Left ventricle myocardium superior (tissue), 1 donor: ENCODE measurements around the gene SIMC1. TPM values are rescaled to one million over a fixed set of nuclear protein-coding genes. Genes with fewer than 3 reads are reported as not detected.

ENCODE experiments used
- ATAC-seq: fragments of 200-7000 bp; cut with Tn5 transposase; one replicate; pipeline ENCODE4 v1.9.1; 2020; ENCODE audit warnings: mild to moderate bottlenecking, moderate library complexity
- DNase-seq: peaks from one replicate; pipeline ENCODE4 v3.0.0-alpha.2; 2020
- intact Hi-C: fragments of 100-400 bp; cut with micrococcal nuclease; formaldehyde crosslinking; loops from one replicate; pipeline ENCODE4 v1.11.0; 2022
- total RNA-seq: library from RNA; stranded (reverse); fragmentation: NEBNext Ultra II Directional; extraction: Animal tissue kit (Norgen Biotek cat#: 25700); gene quantifications from one replicate; pipeline ENCODE4 v1.2.1, GENCODE V29; 2021
- donor health status: DM: no; HTN: yes; CAD: no; lungs with severe emphysema.

Gene SIMC1
- total RNA-seq, 1 donor from 2014 or later = 6.1 TPM

DNA sequence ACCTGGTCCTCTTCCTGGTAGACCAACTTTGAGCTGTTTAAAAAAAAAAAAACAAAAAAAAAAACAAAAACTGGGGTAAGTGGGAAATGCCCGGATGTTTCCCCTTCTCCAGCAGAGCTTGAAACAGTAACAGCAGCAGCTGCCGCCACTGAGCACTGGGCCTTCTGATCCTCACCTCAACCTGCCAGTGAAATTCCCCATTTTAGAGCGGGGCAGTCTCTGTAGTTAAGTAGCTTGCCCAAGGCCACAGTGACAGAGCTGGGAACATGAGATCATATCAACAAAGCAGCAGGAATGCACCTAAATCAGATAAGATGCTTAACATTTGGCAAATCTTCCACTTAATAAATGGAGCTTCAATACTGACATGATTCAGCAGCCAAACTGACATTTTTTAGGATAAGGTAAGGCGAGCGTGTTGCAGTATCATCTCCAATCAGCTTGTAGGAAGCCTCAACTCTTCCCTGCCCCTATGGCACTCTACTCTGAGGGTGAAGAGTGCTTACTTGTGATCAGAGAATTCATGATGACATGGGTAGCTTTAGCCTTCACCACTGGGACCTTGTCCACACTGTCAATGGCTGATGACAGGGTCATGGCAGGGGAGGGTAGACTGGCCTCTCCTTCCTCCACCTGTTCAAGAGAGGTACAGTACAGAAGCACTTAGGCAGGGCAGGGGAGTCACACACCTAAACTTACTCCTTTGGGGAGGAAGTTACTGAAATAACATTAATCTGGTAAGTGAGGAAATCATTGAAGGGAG, 114.1 kb downstream of the SIMC1 start:
- intact Hi-C loops = no loop called here
- no peak for DNase-seq
- ATAC-seq = no peak

DNA sequence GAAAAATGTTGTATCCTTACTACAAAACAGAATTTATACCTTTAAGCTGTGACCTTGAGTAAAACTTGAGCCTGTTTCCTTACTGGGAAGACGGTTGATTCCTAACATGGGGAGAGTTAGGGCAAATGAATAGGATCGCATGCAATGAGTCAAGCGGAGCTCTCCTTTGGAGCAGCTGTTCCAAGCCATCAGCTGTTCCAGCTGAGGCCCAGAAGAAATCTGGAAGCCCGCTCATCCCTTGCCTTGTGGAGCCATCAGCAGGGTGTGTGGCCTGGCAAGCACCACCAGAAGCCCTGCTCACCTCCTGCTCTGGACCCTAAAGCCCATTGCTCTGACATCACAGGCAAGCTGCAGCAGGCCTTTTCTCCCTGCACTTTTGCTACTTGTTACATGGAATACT, 115.3 kb downstream of the SIMC1 start:
- intact Hi-C loops = no loop called here
- DNase-seq = no peak
- ATAC-seq = no peak

DNA sequence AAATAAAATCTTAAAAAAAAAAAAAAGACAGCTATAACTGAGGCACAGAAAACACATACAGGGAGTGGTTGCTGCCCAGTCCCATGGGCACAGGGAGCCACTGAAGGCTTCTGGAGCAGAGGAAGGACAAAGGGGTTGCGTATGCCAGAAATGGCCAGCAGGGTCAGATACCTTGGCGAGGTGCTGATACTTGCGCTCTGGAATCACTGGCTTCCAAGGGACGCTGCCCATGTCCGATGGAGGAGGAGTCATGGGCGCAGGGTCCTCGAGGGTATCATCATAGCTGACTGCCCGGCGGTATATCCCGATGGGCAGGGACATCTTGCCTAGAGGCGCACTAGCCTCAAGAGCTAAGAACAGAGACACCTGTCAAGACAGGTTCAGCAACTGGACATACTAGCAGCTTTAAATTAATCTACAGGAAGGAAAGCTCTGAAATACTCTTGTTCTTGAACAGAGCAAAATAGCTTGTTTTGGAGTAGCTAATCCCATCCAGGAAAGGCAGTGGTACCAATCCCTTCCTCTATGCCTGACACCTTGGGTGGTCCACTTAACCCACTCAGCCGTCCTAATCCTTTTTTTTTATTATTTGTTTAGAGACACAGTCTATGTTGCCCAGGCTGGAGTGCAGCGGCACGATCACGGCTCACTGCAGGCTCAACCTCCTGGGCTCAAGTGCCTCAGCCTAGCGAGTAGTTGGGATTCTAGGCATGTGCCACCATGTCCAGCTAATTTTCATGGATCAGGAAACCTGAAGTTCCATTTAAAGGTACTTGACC, 117.4 kb downstream of the SIMC1 start:
- intact Hi-C loops = no loop called here
- DNase-seq (no peak), ATAC-seq (no peak)

DNA sequence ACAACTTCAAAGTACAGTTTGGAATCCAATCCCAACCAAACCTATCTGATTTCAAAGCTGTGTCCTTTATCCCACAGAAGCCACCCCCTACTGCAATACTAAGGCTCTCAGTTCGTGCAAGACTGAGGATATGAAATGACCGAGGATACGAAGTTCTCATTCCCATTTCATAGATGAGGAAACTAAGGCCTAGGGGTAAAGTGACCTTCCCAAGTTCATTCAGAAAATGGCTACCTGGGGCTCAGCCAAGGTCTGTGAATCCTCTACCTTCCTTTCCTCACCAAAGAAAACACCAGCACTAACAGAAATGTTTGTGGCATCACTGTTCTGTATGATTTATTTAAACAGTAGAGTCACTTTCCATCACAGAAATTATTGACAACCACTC, 117.9 kb downstream of the SIMC1 start:
- intact Hi-C loops = no loop called here
- ATAC-seq (no peak), DNase-seq (no peak)

DNA sequence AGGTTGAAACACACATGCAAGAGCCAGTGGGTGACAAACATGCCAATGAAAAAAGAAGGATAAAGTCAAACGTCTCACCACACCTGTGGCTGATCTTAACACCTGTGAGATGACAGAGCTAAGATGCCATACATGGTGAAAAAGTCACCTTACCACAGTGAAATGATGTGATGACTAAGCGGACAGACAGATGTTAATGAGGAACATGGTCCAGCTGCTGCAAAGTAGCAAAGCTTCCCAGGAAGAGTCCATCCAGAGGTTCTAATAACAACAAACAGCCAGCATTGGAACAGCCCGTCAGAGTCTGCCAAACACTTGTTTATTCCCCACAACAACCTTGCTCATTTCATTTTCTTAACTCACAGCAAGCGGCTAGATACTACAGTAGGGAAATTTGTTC, 121.4 kb downstream of the SIMC1 start:
- no peak for ATAC-seq

DNA sequence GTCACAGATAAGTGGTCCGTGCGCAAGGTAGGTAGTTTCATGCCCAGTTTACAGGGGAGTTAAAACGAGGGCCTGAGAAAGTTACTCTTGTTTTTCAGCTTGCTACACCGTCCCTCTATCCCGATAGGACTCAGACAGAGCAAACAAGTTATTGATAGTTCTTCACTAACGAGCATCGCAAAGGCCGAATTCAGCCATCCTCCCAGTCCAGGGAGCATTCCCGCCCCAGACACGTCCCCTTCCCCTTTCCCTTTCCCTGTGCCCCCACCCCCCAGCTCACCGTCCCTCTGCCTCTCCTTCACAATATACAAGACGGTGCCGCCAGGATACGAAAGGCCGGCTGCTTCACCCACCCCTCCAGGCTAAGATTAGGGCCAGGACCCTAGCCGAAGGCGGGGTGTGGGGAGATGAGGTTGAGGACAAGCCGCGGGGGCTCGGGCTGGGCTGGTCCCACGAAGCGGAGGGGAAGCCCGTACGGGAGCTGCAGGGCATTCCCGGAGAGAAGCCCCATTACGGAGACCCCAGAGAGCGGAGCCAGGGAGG, 122.7 kb downstream of the SIMC1 start:
- ATAC-seq (peak; percentile 3), DNase-seq (no peak)
- intact Hi-C loops = no loop called here

More for the DNA sequence above, 121.4 kb downstream of the SIMC1 start:
- intact Hi-C loops = no loop called here
- DNase-seq = no peak

DNA sequence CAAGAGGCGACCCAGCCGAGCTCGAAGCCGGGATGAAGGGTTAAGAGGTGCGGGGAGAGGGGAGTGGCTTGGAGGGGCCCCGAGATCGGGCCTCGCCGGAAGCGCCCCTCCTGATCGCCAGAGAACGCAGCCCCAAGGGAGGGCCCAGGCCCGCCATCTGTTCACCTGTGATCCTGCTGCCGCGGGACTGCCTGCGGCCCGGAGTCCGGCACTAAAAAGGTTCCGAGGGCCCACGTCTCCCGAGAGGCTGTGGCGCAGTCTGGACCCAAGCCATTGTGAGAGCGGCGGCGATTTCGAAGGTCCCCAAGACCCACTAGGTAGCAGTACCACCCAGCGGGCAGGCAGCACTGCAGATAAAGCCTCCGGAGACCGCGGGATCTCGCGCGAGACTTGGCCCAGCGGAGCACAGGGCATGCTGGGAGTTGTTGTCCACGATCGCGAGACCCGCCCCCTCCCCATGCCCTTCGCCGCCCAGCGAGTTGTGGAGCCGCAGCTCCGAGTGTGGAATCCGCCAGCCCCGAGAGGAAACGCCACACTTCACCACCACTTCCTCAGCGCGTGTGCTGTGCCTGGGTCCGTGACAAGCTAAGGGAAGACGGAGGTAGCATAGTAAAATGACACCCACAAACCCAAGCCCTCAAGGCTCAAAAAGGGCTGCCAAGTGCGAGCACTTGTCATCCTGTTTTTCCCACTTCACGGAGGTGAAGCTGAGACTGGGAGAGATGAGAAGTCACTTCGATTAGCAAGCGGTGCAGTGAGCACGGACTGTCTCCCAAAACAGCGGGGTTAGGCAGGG, 123.4 kb downstream of the SIMC1 start, which contains the start of gene KIAA1191:
KIAA1191 (minus strand) TSS at position 328 of the 796 bp plus-strand sequence. CDS start 2,256 bp downstream, outside the sequence.
- peak; percentile 94 for ATAC-seq
- peak; percentile 98 for DNase-seq
- intact Hi-C loops = no loop called here

DNA sequence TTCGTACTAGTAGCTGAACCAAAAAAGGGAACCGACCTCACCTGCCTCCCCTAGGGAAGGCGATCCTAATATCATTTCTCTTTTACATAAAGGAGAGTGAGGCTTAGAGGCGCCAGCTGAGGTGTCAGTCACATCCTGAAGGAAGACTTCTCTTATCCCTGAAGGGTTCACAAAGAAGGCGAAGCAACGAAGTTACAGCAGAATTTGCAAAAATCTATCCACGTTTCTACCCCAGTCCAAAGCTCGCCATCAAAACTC, 123.9 kb downstream of the SIMC1 start:
- intact Hi-C loops = no loop called here
- ATAC-seq = no peak
- DNase-seq = no peak

DNA sequence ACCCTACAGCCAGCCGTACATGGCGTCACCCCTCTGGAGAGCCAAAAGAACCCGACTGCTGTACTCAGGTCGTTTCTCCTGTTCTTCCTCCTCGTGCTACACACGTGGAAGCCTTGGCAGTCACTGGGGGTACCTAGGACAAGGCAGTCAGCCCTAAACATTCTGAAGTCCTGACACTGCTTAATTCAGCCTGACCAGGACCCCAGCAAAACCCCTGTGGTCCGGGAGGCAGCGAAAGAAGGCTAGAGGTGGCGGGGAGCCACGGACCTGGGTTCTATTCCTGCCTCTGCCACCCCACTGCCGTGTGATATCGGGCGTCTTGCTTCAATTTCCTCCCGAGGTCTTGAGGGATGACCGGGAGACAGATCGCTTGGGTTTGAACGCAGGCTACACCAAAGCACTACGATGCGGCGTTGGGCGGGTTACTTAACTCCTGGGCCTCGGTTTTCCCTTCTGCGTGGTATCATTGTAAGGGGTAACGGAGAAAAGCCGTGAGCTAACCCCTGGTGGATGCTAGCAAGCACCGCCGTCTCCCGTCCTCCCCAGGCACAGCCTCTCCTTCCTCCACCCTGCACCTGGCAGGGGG, 126.6 kb downstream of the SIMC1 start:
- no peak for ATAC-seq
- intact Hi-C loops = no loop called here
- DNase-seq = no peak

DNA sequence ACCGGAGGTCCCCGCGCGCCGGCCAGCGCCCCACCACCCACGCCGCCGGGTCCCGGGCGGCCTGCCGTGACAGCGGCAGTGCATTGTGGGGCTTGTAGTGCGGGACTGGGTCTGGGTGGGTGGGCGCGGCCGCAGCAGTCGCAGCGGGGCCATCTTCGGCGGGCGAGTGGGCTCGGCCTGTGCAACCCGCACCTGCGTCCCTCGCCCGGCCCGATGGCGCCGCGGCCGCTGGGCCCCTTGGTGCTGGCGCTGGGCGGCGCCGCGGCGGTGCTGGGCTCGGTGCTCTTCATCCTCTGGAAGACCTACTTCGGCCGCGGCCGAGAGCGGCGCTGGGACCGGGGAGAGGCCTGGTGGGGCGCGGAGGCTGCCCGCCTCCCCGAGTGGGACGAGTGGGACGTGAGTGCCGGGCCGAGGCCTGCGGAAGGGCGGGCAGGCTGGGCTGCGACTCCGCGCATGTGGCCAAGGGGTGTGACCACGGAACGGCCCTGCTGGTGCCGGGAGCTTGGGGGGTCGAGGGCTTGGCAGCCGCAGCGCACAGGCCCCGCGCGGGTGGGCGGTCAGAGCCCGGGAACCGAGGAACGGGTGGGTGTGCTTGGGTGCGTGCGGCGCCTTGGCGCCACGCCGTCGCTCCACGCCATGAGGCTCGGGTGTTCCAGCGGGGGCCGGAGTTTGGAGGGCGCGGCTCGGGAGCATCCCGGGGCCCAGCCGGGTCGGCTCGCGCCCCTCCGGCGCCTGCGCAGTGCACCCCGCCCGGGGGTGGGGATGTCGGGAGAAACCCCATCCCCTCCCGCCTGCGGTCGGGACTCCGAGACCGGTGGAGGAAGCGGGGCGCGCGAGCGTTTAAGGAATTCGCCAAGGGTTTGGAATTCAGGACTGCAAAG, 127.4 kb downstream of the SIMC1 start, which contains the start of gene ARL10:
ARL10 (plus strand) TSS at position 137 of the 881 bp plus-strand sequence; CDS start at position 214, 77 bp downstream.
- peak; percentile 58 for ATAC-seq
- intact Hi-C loops = no loop called here
- DNase-seq = peak; percentile 77

DNA sequence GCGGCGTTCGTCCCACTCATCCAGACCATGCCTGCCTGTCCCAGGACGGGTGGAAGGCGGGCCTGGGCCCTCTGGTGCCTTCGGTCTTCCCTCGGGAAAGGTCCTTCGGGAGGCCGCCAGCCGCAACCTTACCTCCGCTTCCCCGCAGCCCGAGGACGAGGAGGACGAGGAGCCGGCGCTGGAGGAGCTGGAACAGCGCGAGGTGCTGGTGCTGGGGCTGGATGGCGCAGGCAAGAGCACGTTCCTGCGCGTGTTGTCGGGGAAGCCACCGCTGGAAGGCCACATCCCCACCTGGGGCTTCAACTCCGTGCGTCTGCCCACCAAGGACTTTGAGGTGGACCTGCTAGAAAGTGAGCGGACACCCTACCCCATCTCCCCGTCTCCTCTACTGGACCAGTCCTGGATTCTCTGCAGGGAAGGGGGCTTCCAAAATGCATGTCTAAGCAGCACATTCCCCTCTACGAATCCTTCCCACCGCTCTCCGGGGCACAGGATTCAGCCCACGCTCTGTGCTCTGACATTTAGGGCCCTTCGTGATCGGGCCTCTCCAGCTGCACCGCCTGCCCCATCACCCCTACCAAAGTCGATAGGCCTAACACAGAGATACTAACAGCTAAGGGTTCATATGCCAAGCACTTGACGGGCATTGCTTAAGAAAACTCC, 128.1 kb downstream of the SIMC1 start:
- DNase-seq (peak; percentile 44), ATAC-seq (no peak)
- intact Hi-C loops = no loop called here

DNA sequence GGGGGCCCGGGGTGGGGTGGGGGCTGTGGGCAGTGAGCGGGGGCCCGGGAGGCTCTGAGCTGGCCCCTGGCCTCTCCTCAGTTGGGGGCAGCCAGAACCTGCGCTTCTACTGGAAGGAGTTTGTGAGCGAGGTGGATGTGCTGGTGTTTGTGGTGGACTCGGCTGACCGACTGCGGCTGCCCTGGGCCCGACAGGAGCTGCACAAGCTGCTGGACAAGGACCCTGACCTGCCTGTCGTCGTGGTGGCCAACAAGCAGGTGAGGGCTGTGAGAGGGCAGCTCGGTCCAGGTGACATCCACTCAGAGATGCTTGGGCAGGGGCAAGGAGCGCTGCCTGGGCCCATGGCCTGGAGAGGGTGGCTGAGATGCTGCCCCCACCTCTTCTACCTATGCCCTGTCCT, 130.5 kb downstream of the SIMC1 start:
- intact Hi-C loops = no loop called here
- no peak for DNase-seq
- ATAC-seq = no peak

DNA sequence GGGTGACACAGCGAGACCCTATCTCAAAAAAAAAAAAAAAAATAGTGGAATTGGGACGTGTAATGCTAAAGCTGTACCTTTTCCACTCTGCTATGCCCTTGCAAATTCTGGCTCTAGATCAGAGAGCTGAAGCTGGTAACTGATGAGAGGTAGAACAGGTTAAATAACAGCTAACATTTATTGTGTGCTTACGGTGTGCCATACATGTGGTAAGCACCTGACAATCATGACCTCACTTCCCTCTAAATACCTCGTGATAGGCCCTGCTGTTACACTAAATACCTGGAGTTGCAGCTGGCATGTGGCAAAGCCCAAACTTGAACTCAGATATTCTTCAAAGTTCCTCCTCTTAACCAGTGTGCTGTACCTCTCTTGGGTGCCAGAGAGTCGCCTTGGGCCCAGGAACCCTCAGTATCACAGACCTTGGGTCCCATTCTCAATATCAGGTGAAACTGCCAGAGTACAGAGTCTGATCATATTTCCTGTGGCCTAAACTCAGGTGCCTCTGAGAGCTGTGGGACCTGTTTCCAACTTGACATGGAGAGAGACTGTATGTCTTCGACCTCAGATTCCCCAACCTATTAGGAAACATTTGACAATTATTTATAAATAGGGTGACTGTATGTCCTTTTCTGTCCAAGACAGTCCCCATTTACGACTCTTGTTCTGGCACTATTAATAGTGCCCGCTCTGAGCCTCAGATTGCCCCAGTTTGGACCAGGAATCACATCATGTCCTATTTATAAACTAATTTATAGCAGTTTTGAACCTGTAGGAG, 131.9 kb downstream of the SIMC1 start:
- intact Hi-C loops = no loop called here
- DNase-seq (no peak), ATAC-seq (peak; percentile 36)

DNA sequence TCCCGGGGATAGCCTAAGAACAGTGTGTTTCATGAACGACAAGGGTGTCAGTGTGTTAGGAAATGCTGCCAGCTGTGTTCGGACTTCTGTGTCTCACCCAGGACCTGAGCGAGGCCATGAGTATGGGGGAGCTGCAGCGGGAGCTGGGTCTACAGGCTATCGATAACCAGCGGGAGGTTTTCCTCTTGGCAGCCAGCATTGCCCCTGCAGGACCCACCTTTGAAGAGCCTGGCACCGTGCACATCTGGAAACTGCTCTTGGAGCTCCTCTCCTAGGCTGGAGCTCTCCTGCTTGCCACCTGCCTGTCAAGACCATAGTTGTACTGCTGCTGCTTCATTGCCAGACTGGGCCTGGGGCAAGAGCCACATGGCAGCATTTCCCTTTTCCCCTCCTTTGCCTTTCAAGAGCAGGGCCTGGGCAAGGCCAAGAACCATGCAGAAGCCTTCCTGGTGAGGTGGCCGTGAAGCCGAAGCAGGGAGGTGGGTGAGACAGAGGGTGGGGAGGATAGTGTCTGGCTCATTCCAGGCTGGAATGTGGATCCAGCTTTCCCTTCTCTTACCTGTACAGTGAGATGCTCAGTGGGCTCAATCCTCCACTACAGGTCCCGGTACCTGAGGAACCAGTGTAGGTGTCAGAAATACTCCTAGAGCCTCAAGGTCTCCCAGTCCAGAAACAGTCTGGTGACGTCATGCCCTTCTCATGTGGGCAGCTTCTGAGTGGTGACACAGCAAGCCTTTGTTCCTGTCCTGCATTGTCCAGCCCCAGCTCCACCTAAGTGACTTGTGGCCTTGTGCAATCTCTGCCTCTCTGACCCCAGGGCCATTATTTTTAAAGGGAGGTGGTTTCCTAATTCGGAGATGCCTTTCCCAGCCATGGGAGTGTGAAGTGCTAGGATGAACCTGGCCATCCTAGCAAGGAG, 133.7 kb downstream of the SIMC1 start:
- intact Hi-C loops = no loop called here
- DNase-seq (no peak), ATAC-seq (peak; percentile 50)

DNA sequence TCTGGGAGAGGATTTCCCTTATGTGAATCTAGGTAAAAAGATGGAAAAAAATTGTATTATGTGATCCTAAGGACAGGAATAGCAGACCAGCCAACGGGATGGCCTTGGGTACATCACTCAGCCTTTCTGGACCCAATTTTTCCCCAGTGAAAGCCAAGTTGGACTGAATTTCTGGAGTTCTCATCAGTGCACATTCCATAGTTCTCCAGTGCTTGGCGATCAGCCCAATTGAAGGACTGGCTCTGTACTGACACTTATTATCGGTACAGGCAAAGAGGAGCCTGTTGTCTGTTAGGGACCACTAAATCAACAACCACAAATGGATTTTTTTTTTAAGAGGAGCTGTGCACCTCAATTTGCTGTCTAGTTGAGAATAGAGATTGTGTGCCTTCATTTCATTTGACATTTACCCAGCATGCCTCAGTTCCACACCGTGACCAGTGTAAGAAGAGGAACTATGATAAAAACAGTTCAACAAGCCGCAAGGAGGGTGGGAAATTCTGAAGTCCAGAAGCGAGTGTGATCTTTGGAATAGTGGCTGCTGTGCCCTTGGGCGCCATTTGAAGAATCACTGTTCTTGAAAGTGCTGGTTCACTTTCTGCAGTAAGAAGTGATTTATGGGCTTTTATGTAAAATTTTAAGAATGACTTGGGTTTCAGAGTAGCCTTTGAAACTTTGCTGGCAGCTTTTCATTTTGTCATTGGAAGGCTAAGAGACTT, 135.0 kb downstream of the SIMC1 start:
- intact Hi-C loops = no loop called here
- no peak for DNase-seq
- peak; percentile 60 for ATAC-seq
